GM21529 (cell line): Measurements from ENCODE around the gene NFATC4.
A peak's percentile ranks its signal among the peaks of the same experiment; 100 is the strongest.
"Not testable (repeated sequence)": the region's sequence is repeated elsewhere in the genome, so short reads cannot be mapped to it uniquely, and the experiment has no call there.

Source experiments
- ATAC-seq: cut with Tn5 transposase; IDR thresholded peaks from one replicate; pipeline ENCODE4 v1.9.1; 2021; ENCODE audit not compliant: unreplicated experiment

NFATC4 gene

DNA sequence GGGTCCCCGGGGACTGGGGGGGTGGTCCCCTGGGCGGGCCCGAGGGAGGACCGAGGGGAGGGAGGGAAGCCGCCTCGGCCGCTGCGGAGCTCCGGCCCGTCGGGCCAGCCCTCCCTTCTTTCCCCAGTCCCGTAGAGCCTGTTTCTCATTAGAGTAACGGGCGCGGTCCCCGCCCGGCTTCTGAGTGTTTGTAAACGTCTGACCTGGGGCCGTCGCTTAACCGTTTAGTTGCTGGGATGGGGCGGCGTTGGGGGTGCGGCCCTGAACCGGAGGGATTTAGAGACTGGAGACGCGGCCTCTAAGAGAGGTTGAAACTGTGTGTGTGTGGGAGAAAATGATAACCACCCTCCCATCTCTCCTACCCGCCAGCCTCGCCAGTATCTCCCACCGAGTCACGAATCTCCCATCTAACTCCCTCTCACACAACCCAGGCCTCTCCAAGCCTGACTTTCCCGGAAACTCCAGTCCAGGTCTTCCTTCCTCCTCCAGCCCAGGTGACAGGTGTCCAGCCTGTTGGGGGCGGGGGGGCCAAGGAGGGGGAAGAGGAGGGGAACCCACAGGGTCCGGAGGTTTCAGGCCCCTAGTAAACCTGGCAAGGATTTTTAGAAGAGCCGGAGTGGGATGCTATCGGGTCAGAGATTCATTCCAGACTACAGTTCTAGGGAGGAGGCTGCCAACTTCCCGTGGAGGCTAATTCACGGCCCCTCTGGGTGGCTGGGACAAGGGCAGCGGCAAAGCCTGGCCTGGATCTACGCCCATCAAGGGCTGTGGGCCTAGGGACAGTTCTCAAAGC is 1.1 kb upstream of the NFATC4 start:
- ATAC-seq: peak; percentile 61

DNA sequence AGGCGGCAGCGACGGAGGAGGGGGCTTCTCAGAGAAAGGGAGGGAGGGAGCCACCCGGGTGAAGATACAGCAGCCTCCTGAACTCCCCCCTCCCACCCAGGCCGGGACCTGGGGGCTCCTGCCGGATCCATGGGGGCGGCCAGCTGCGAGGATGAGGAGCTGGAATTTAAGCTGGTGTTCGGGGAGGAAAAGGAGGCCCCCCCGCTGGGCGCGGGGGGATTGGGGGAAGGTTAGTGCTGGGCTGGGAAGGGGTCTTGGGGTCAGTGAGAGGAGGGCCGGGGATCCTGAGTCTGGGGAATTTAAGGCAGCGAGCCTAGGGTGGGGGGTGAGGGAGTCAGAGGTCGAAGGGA is 203 bp downstream of the NFATC4 start:
- ATAC-seq: no peak

DNA sequence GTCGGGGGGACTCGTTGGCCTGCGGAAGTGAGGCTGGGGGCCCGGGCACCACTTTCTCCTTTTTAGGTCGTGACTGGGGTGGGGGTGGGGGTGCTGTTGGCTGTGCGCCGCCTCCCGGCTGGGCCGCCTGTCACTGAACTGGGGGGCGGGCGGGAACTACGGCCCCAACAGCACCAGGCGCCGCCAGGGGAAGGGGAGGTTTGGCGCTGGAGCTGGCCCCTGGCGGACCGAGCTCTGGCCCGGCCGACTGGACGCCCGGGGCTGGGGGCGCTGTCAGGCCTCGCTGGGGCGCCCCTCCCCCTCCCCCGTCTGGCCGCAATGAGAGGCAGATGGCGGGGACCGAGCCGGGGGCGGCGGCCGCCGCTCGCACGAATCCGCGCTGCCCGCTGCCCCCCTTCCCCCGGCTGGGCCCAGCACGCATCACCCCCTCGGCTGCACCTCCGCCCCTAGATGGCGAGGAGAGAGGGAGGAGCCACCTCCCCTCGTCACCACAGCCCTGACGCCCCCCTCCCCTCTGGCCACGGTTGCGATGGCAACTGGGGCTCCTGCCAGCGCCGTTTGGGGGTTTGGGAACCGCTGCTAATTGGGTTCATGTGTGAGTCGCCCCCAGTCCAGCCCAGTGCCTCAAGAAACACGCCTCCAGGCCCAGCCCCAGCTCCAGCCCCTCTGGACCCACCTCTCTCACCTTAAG is 723 bp downstream of the NFATC4 start:
- ATAC-seq: no peak

- ATAC-seq: no peak
Observed at GRCh38 chr14:24369463-24369862, 1.5 kb downstream of the NFATC4 start.

DNA sequence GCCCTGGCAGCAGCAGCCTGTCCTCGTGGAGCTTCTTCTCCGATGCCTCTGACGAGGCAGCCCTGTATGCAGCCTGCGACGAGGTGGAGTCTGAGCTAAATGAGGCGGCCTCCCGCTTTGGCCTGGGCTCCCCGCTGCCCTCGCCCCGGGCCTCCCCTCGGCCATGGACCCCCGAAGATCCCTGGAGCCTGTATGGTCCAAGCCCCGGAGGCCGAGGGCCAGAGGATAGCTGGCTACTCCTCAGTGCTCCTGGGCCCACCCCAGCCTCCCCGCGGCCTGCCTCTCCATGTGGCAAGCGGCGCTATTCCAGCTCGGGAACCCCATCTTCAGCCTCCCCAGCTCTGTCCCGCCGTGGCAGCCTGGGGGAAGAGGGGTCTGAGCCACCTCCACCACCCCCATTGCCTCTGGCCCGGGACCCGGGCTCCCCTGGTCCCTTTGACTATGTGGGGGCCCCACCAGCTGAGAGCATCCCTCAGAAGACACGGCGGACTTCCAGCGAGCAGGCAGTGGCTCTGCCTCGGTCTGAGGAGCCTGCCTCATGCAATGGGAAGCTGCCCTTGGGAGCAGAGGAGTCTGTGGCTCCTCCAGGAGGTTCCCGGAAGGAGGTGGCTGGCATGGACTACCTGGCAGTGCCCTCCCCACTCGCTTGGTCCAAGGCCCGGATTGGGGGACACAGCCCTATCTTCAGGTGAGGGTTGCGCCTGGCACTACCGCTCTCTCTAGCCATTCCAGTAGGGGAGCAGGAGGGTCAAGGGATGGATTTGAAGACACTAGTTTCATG is 2.1 kb downstream of the NFATC4 start:
- ATAC-seq: no peak

- ATAC-seq: no peak
Observed at GRCh38 chr14:24370748-24371147, 2.8 kb downstream of the NFATC4 start.

GRCh38 chr14:24371605-24372004 is 3.6 kb downstream of the NFATC4 start:
- ATAC-seq: not testable (repeated sequence)

GRCh38 chr14:24372701-24373416 is 4.9 kb downstream of the NFATC4 start:
- no peak for ATAC-seq

DNA sequence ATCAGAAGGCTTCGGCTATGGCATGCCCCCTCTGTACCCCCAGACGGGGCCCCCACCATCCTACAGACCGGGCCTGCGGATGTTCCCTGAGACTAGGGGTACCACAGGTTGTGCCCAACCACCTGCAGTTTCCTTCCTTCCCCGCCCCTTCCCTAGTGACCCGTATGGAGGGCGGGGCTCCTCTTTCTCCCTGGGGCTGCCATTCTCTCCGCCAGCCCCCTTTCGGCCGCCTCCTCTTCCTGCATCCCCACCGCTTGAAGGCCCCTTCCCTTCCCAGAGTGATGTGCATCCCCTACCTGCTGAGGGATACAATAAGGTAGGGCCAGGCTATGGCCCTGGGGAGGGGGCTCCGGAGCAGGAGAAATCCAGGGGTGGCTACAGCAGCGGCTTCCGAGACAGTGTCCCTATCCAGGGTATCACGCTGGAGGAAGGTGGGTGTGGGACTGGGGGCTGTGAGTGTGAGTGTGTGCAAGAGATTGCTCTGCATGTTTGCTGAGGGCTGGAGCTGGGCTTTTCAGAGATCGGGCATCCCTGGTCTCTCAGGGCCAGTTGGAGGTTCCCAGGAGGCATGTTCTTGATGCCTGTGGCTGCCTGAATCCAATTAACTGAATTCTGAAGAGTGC is 8.6 kb downstream of the NFATC4 start:
- ATAC-seq: no peak

DNA sequence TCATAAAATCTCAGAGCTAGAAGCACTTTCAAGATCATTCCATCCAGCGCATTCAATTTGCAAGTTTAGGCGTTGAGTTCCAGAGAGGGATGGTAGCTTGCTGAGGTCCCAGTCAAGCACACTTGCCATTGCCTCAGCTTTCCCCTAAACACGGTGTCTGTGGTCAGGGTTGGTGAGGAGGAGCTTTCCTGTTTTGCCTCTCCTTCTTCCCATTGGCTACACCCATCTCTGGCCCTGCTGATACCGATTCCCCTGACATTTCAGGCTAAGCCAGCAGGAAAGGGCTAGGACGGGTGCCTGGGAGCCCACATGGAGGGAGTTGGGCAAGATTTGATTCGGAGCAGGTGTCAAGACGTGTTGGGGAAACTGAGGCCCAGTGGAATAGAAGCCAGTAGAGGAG is 9.1 kb downstream of the NFATC4 start:
- ATAC-seq: no peak

DNA sequence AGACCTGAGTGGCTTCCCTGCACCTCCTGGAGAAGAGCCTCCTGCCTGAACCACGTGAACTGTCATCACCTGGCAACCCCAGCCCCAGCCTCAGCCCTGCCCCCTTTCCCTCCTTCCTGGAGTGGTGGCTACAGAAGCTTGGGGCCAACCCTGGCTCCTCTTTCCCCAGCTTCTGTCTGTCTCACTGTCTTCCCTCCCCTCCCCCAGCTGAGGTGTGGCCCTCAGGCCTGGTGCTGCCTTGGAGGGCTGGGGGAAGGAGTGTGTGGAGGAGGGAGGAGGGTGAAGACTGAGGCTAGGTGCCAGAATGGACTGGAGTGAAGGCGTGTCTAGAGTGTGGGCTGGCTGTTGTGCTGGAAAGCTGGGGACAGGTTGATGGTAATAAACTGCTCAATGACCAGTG is 9.7 kb downstream of the NFATC4 start:
- ATAC-seq: no peak

- ATAC-seq: no peak
Observed at GRCh38 chr14:24378327-24378726, 10.3 kb downstream of the NFATC4 start.

DNA sequence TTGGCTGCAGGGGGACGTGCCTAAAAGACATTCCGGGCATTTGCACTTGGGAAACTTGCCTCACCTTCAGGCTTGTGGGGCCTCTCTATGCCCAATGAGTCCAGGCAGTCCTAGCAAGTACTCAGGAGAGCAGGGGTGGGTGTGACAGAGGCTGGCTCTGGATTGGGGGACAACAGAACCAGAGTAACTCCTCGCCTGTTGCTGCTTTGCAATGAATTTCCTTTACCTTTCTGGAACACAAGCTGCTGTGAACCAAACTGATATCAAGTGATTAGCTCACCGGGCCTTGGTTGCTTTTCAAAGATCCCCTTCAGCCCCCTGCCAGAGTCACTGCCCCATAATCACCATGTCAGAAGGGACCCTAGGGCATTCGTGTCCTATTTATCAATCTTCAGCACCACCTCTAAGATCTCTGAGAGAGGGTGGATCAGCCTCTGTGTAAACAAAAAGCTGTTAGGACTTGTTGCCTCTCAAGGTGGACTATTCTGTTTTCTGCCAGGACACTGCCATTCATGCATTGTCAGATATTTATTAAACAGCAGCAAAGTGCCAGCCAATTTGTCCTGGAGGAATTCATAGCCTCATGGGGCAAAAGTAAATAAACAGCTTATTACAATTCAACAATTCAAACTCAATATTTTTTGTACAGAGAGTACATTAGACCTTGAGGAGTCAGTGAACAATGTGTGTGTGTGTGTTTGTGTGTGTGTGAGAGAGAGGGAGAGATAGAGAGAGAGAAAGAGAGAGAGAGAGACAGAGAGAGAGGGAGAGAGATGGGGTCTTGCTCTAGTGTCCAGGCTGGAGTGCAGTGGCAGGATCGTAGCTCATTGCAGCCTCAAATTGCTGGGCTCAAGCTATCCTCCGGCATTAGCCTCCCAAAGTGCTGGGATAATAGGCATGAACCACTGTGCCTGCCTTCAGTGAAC is 11.3 kb downstream of the NFATC4 start:
- ATAC-seq: no peak

- no peak for ATAC-seq
Observed at GRCh38 chr14:24379907-24380730, 12.1 kb downstream of the NFATC4 start.

DNA sequence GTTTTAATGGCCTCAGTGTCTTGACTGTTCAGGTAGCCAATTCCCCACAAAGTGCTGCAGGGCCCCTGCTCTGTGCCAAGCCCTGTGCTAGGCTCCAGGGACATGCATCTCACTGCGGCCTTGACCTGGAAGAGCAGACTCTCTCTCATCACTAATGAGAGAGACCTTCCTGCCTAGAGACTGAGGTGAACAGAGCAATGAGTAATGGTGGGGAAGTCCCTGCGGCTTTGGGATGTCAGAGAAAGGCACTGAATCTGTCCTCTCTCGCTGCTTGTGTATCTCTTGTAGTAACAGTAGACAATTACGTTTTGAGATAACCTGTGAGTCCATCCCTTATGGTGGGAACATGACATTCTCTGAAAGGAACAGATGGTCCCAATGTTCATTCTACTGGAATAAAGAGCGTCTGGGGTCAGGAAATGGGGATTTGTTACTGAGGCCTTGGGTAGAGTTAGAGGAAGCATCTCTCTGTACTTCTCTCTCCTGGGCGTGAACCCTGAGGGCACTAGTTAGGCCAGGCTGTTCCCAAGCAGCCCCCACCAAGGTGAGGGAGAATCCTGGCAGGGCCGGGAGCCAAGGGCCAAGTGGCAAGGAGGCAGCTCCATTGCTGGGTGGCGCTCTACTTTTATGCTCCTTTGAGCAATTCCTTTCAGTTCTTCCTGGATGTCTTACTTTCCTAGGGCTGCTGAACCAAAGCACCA is 13.5 kb downstream of the NFATC4 start:
- ATAC-seq: no peak

DNA sequence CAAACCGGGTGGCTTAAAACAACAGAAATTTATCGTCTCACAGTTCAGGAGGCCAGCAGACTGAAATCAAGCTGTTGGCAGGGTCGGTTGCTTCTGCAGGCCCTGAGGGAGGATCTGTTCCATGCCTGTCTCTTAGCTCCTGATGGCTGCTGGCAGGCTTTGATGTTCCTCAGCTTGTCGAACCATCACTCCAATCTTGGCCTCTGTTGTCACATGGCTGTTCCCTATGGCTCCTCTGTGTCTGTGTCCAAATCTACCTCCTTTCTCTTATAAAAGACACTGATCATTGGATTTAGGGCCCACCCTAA is 14.0 kb downstream of the NFATC4 start:
- ATAC-seq: no peak

DNA sequence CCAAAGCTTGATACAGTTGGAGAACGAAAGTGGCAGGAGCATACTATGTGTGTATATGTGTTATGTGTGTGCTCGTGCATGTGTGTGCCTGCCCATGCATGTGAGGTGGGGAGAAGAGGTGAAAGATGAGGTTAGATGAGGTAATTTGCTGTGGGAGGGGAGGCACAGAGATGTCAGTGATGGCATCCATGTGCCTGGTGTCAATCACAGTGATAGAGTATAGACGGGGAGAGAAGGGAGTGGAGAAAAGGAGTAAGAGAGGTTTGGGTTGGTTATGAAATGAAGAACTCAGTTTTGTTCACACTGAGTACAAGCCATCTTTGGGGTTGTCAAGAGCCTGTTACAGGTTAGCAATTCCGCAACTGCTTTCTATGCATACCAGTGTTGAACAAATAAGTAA is 16.2 kb downstream of the NFATC4 start:
- no peak for ATAC-seq

DNA sequence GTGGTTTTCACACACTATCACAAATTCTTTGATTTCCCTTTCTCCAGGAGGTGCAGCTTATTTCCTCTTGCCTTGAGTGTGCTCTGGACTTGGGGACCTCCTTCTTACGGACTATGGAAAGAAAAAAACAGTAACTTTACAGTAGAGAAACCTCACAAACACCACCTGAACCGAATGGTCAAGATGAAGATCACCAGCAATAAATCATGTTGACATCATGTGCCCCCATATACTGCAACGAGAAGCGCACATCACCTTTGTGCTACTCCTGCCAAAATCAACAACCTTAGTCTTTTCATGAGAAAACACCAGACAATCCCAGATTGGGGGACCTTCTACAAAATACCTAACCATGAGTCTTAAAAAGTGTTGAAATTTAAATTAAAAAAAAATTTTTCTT is 17.5 kb downstream of the NFATC4 start:
- ATAC-seq: no peak

DNA sequence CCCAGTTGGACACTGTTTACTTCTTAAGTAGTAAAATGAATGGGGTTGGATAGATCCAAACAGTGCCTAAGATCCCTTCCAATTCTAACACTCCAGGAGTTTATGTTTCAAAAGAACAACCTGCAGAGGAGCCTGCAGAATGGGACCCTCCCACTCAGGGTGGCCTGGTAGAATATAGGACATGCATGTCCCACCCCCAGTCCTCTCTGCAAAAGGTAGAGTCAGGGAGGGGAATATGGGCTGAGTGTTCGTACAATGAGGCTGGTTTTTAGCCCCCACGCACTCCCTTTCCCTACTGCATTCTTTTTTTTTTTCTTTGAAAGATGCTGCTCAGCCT is 19.0 kb downstream of the NFATC4 start:
- no peak for ATAC-seq
